K562 (cell line): ENCODE results near the gene TRDMT1. TPM values are rescaled to one million over a fixed set of nuclear protein-coding genes. Genes with fewer than 3 reads are reported as not detected.
A peak's percentile ranks its signal among the peaks of the same experiment; 100 is the strongest.

Experiments
- EGR1 ChIP-seq: fragments of 450-650 bp; conservative IDR thresholded peaks from 2 replicates; pipeline ENCODE4 v1.6.1; 2017; ENCODE audit warnings: mild to moderate bottlenecking
- ESRRA ChIP-seq: fragments of 450-650 bp; IDR thresholded peaks from 2 replicates; pipeline ENCODE4 v1.6.1; 2014; ENCODE audit warnings: low read depth, mild to moderate bottlenecking, moderate library complexity, borderline replicate concordance
- GATAD2A ChIP-seq: fragments of 450-650 bp; IDR thresholded peaks from 2 replicates; pipeline ENCODE4 v1.6.1; 2017
- KLF1 ChIP-seq: fragments of 450-650 bp; IDR thresholded peaks from 2 replicates; pipeline ENCODE4 v1.6.1; 2016; ENCODE audit warnings: missing genetic modification characterization, missing compliant biosample characterization
- MAZ ChIP-seq, 2 experiments: fragments of 450-650 bp in 1 of 2; sonication (generic) in 1 of 2; formaldehyde crosslinking; IDR thresholded peaks in 1 of 2; conservative IDR thresholded peaks in 1 of 2; 2 replicates each; pipeline versions ENCODE4 v1.4.0 to v1.5.0; 2020; ENCODE audit warnings: mild to moderate bottlenecking in 1 of 2, missing genetic modification reagents in 1 of 2
- NFXL1 ChIP-seq: fragments of 450-650 bp; formaldehyde crosslinking; IDR thresholded peaks from 2 replicates; pipeline ENCODE4 v1.4.0; 2021; ENCODE audit warnings: mild to moderate bottlenecking
- OTX1 ChIP-seq: fragments of 450-650 bp; formaldehyde crosslinking; IDR thresholded peaks from 2 replicates; pipeline ENCODE4 v1.4.0; 2022; ENCODE audit warnings: mild to moderate bottlenecking
- PHF21A ChIP-seq: fragments of 450-650 bp; IDR thresholded peaks from 2 replicates; pipeline ENCODE4 v1.6.1; 2017; ENCODE audit warnings: low read depth, borderline replicate concordance
- PRMT5 ChIP-seq: sonication (generic); formaldehyde crosslinking; IDR thresholded peaks from 2 replicates; pipeline ENCODE4 v1.5.0; 2020; ENCODE audit warnings: missing genetic modification reagents
- SIN3B ChIP-seq: fragments of 450-650 bp; IDR thresholded peaks from 2 replicates; pipeline ENCODE4 v1.6.1; 2017; ENCODE audit warnings: low read depth, mild to moderate bottlenecking, moderate library complexity
- SMAD2 ChIP-seq: fragments of 150-350 bp; IDR thresholded peaks from 2 replicates; pipeline ENCODE4 v1.6.1; 2014; ENCODE audit warnings: low read depth, mild to moderate bottlenecking, low read length
- SRSF9 ChIP-seq: fragments of 200-400 bp; formaldehyde crosslinking; IDR thresholded peaks from 2 replicates; pipeline ENCODE4 v1.6.1; 2017; ENCODE audit warnings: low read depth, low read length, borderline replicate concordance
- TEAD1 ChIP-seq, 2 experiments: fragments of 450-650 bp in 1 of 2; sonication (generic) in 1 of 2; formaldehyde crosslinking; IDR thresholded peaks; 2 replicates each; pipeline versions ENCODE4 v1.4.0 to v1.8.0; 2020 to 2022; ENCODE audit warnings: mild to moderate bottlenecking in 2 of 2, missing genetic modification reagents in 1 of 2
- TRIM25 ChIP-seq: fragments of 450-650 bp; IDR thresholded peaks from 2 replicates; pipeline ENCODE4 v1.7.0; 2016; ENCODE audit warnings: borderline replicate concordance
- USF1 ChIP-seq: sonication (generic); formaldehyde crosslinking; IDR thresholded peaks from 2 replicates; pipeline ENCODE4 v1.9.0; 2022; ENCODE audit warnings: mild to moderate bottlenecking, missing genetic modification reagents
- ZBTB49 ChIP-seq: sonication (generic); formaldehyde crosslinking; IDR thresholded peaks from 2 replicates; pipeline ENCODE4 v1.8.0; 2022; ENCODE audit warnings: missing genetic modification reagents, mild to moderate bottlenecking, borderline replicate concordance
- ZMIZ1 ChIP-seq, 2 experiments: fragments of 150-350 bp in 1 of 2; IDR thresholded peaks; 2 replicates each; pipeline ENCODE4 v1.6.1; 2012 to 2016; ENCODE audit warnings: low read depth in 2 of 2, low read length in 2 of 2, mild to moderate bottlenecking in 1 of 2, moderate library complexity in 1 of 2
- ZNF263 ChIP-seq: sonication (generic); formaldehyde crosslinking; IDR thresholded peaks from 2 replicates; pipeline ENCODE4 v1.8.0; 2022; ENCODE audit warnings: mild to moderate bottlenecking, missing genetic modification reagents, borderline replicate concordance
- ZNF282 ChIP-seq: sonication (generic); formaldehyde crosslinking; IDR thresholded peaks from 2 replicates; pipeline ENCODE4 v1.8.1; 2023; ENCODE audit warnings: missing genetic modification reagents
- ZNF79 ChIP-seq: fragments of 250-450 bp; sonication (Bioruptor Pico); IDR thresholded peaks from 2 replicates; pipeline ENCODE4 v1.4.0; 2020; ENCODE audit warnings: low read depth, mild to moderate bottlenecking, moderate library complexity
- polyA plus RNA-seq, 8 experiments: library from polyadenylated mRNA; depleted of rRNA in 4 of 8; stranded (reverse) in 5 of 8; unstranded in 3 of 8; fragments of >200 nt; fragmentation: Nextera tagmentation in 2 of 8; fragmentation: Illumina TruSeq in 1 of 8; extraction: Ambion mirVana in 2 of 8; extraction: Trizol in 1 of 8; gene quantifications; 2 replicates each; pipeline versions ENCODE4 v1.2.1 to v1.2.3, GENCODE V29; 2011 to 2014; ENCODE audit warnings: inconsistent platforms in 1 of 8, missing spikeins in 1 of 8
- total RNA-seq, 7 experiments: library from RNA; depleted of rRNA in 6 of 7; stranded (reverse); fragments of >200 nt in 6 of 7; fragmentation: Illumina TruSeq in 2 of 7; extraction: Trizol in 2 of 7; gene quantifications; 2 replicates each; pipeline versions ENCODE4 v1.2.1 to v1.2.3, GENCODE V29; 2011 to 2021; ENCODE audit warnings: low replicate concordance in 1 of 7

The TRDMT1 gene
- total and polyA plus RNA-seq, 9 of the 15 experiments (the other 6 are each of a cell fraction or from before 2014, with no cell fraction given), result 5.4 to 12.6 (median 9.3) TPM

- TF ChIP-seq ZMIZ1 (IDR thresholded peaks at IDR 0.05; ENCODE audit: low read depth in 2 of 2, low read length in 2 of 2) (peak in 1 of 2 experiments; percentile 40; a peak in 1 of 4 replicates), SRSF9 (no peak), OTX1 (CRISPR knock-in tag) (0 out of 2 replicates have a peak, but pooled peaks have one; percentile 43), NFXL1 (CRISPR knock-in tag) (no peak), ZNF79 (CRISPR knock-in tag) (no peak), ESRRA (no peak; the same call in 1 of the 2 replicates), TRIM25 (no peak), ZNF263 (CRISPR knock-in tag) (no peak), KLF1 (tag) (peak; percentile 93; the same call in 1 of the 2 replicates), GATAD2A (no peak), ZBTB49 (CRISPR knock-in tag) (no peak), SIN3B (peak; percentile 67), MAZ (CRISPR knock-in tag; conservative IDR thresholded peaks at IDR 0.05 in 1 of 2, IDR thresholded peaks at IDR 0.05 in 1 of 2) (peak; percentile 75 to 87), PHF21A (peak; percentile 40; the same call in 1 of the 2 replicates), SMAD2 (no peak), TEAD1 (CRISPR knock-in tag; IDR thresholded peaks at IDR 0.05) (0 out of 4 replicates have a peak, but pooled peaks of 1 of the 2 experiments have one; percentile 13), PRMT5 (no peak), USF1 (peak; percentile 6; the same call in 1 of the 2 replicates), ZNF282 (CRISPR knock-in tag) (no peak), EGR1 (peak; percentile 62)
These were observed 28.7 kb upstream of the TRDMT1 start (continued) for GRCh38 chr10:17229967-17230682.
